ENCODE results near the gene TMEM26. TPM values are rescaled to one million over a fixed set of nuclear protein-coding genes. Genes with fewer than 3 reads are reported as not detected.

The TMEM26 gene
- total RNA-seq, 1 experiment from 2014 or later = 14.3 TPM

- intact Hi-C loops (cut with micrococcal nuclease; ENCODE audit: unreplicated experiment) = no loop called here
- DNase-seq (ENCODE audit: low read depth, low spot score) = no peak
These were observed 3.1 kb upstream of the TMEM26 start for GRCh38 chr10:61456095-61456789.

DNA sequence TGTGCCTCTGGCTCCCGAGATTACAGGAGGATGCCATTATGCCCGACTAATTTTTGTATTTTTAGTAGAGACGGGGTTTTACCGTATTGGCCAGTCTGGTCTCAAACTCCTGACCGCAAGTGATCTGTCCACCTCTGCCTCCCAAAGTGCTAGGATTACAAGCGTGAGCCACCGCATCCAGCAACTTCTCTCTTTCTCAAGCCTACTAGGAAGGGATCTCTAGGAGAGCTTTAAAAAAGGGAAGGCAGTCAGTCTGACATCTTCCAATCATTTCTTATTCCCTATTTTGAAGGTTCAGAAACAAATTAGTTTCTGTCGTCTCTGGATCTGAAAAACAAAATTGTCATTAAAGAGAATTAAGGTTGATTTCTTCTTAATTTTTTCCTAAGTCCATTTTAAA lies 2.5 kb upstream of the TMEM26 start:
- ChIA-PET POLR2A (no interaction called here), CTCF (no interaction called here)
- TF ChIP-seq POLR2AphosphoS5 (IDR thresholded peaks at IDR 0.05; ENCODE audit: low read depth, low read length) (no peak), SIN3A (IDR thresholded peaks at IDR 0.05; ENCODE audit: borderline replicate concordance, insufficient read depth, low read depth, low read length) (no peak), TCF7L2 (IDR thresholded peaks at IDR 0.05; ENCODE audit: low read depth, low read length) (no peak), CTCF (IDR thresholded peaks at IDR 0.05) (no peak), REST (IDR thresholded peaks at IDR 0.05; ENCODE audit: insufficient read depth in 1 of 2, low read depth in 2 of 2, low read length in 1 of 2) (no peak)
- H3K27me3 ChIP-seq (ENCODE audit: control insufficient read depth, insufficient read depth, low read length) = no peaks in the 10 kb centered on the region
- DNase-seq (ENCODE audit: low read depth, low spot score) = no peak
- no peak for ATAC-seq
- H3K36me3 ChIP-seq (ENCODE audit: control insufficient read depth, insufficient read depth, low read length) = no peaks in the 10 kb centered on the region
- peak overlapping the region; percentile 87 for H3K27ac ChIP-seq (ENCODE audit: low read length)
- in situ Hi-C loops (cut with HindIII; ENCODE audit: low pct_unique_long_range_greater_than_20kb, low sequenced_read_pairs) = no loop called here
- no TSS peak for BruUV-seq (replicated peaks)
- intact Hi-C loops (cut with micrococcal nuclease; ENCODE audit: unreplicated experiment) = no loop called here
- H3K4me3 ChIP-seq (ENCODE audit: low read depth in 2 of 2, low read length in 2 of 2) = no peak overlapping the region
- H3K4me1 ChIP-seq (ENCODE audit: control insufficient read depth, insufficient read depth, low read length) = peaks cover 29% of the 10 kb centered on the region
- H3K9me3 ChIP-seq (ENCODE audit: control insufficient read depth, insufficient read depth, low read depth, low read length) = no peaks in the 10 kb centered on the region

More at GRCh38 chr10:61456095-61456789, 3.1 kb upstream of the TMEM26 start:
- Histone ChIP-seq H3K9me3 (ENCODE audit: control insufficient read depth, insufficient read depth, low read depth, low read length) (no peaks in the 10 kb centered on the region), H3K4me3 (ENCODE audit: low read depth in 2 of 2, low read length in 2 of 2) (no peak overlapping the region), H3K27me3 (ENCODE audit: control insufficient read depth, insufficient read depth, low read length) (no peaks in the 10 kb centered on the region), H3K27ac (ENCODE audit: low read length) (peak overlapping the region; percentile 87), H3K36me3 (ENCODE audit: control insufficient read depth, insufficient read depth, low read length) (no peaks in the 10 kb centered on the region), H3K4me1 (ENCODE audit: control insufficient read depth, insufficient read depth, low read length) (peaks cover 25% of the 10 kb centered on the region)
- ChIA-PET CTCF (no interaction called here), POLR2A (no interaction called here)
- no peak for TF ChIP-seq TCF7L2 (IDR thresholded peaks at IDR 0.05; ENCODE audit: low read depth, low read length)
- TF ChIP-seq CTCF (IDR thresholded peaks at IDR 0.05) = no peak
- TF ChIP-seq REST (IDR thresholded peaks at IDR 0.05; ENCODE audit: insufficient read depth in 1 of 2, low read depth in 2 of 2, low read length in 1 of 2) = no peak
- TF ChIP-seq POLR2AphosphoS5 (IDR thresholded peaks at IDR 0.05; ENCODE audit: low read depth, low read length) = no peak
- TF ChIP-seq SIN3A (IDR thresholded peaks at IDR 0.05; ENCODE audit: borderline replicate concordance, insufficient read depth, low read depth, low read length) = no peak
- ATAC-seq = peak; percentile 22; the same call in 1 of the 2 replicates
- in situ Hi-C loops (cut with HindIII; ENCODE audit: low pct_unique_long_range_greater_than_20kb, low sequenced_read_pairs) = no loop called here
- BruUV-seq (replicated peaks) = no TSS peak

Measured in Panc1 (cell line).